HL-60 (cell line): ENCODE measurements around the gene GADD45G.

Experiments used
- DNase-seq, 2 experiments: peaks; one replicate each; pipeline ENCODE4 v3.0.0-alpha.2; 2010 to 2020; ENCODE audit warnings: low read depth in 1 of 2, low spot score in 1 of 2
- H3K27ac ChIP-seq: fragments of 250-450 bp; sonication (Bioruptor Pico); replicated peaks from 2 replicates; pipeline ENCODE4 v1.5.1; 2020; ENCODE audit warnings: mild to moderate bottlenecking, moderate library complexity
- H3K27me3 ChIP-seq: fragments of 250-450 bp; sonication (Bioruptor Pico); 2 replicates; pipeline ENCODE4 v1.5.1; 2021; ENCODE audit warnings: mild to moderate bottlenecking, moderate library complexity; ENCODE audit not compliant: insufficient read depth, poor library complexity, severe bottlenecking
- H3K4me3 ChIP-seq: replicated peaks from 2 replicates; pipeline ENCODE4 v1.5.1; 2011; ENCODE audit warnings: mild to moderate bottlenecking, control low read depth, low read length; ENCODE audit not compliant: insufficient read depth
- GABPA ChIP-seq: IDR thresholded peaks from 2 replicates; pipeline ENCODE4 v1.6.1; 2012; ENCODE audit warnings: low read depth
- POLR2AphosphoS5 ChIP-seq: IDR thresholded peaks from 2 replicates; pipeline ENCODE4 v1.6.1; 2012; ENCODE audit warnings: low read depth
- SPI1 ChIP-seq: IDR thresholded peaks from 2 replicates; pipeline ENCODE4 v1.6.1; 2012; ENCODE audit warnings: low read depth, mild to moderate bottlenecking, borderline replicate concordance
- TF ChIP-seq, protein P1 (sequence below): IDR thresholded peaks from 2 replicates; pipeline ENCODE4 v1.6.1; 2012; ENCODE audit warnings: low read depth; ENCODE audit not compliant: insufficient replicate concordance
- TF ChIP-seq, protein P2 (sequence below): IDR thresholded peaks from one replicate; pipeline ENCODE4 v1.5.1; 2011; ENCODE audit warnings: low read length, control low read depth, inconsistent platforms; ENCODE audit not compliant: insufficient read depth

GADD45G gene

GRCh38 chr9:89639367-89639795, 34.6 kb downstream of the GADD45G start:
- Histone ChIP-seq H3K27me3 (no peaks in the 10 kb centered on the region), H3K4me3 (no peak overlapping the region), H3K27ac (no peak overlapping the region)
- TF ChIP-seq, protein P1, sequence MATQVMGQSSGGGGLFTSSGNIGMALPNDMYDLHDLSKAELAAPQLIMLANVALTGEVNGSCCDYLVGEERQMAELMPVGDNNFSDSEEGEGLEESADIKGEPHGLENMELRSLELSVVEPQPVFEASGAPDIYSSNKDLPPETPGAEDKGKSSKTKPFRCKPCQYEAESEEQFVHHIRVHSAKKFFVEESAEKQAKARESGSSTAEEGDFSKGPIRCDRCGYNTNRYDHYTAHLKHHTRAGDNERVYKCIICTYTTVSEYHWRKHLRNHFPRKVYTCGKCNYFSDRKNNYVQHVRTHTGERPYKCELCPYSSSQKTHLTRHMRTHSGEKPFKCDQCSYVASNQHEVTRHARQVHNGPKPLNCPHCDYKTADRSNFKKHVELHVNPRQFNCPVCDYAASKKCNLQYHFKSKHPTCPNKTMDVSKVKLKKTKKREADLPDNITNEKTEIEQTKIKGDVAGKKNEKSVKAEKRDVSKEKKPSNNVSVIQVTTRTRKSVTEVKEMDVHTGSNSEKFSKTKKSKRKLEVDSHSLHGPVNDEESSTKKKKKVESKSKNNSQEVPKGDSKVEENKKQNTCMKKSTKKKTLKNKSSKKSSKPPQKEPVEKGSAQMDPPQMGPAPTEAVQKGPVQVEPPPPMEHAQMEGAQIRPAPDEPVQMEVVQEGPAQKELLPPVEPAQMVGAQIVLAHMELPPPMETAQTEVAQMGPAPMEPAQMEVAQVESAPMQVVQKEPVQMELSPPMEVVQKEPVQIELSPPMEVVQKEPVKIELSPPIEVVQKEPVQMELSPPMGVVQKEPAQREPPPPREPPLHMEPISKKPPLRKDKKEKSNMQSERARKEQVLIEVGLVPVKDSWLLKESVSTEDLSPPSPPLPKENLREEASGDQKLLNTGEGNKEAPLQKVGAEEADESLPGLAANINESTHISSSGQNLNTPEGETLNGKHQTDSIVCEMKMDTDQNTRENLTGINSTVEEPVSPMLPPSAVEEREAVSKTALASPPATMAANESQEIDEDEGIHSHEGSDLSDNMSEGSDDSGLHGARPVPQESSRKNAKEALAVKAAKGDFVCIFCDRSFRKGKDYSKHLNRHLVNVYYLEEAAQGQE = no peak
- TF ChIP-seq GABPA = no peak
- TF ChIP-seq, protein P2, sequence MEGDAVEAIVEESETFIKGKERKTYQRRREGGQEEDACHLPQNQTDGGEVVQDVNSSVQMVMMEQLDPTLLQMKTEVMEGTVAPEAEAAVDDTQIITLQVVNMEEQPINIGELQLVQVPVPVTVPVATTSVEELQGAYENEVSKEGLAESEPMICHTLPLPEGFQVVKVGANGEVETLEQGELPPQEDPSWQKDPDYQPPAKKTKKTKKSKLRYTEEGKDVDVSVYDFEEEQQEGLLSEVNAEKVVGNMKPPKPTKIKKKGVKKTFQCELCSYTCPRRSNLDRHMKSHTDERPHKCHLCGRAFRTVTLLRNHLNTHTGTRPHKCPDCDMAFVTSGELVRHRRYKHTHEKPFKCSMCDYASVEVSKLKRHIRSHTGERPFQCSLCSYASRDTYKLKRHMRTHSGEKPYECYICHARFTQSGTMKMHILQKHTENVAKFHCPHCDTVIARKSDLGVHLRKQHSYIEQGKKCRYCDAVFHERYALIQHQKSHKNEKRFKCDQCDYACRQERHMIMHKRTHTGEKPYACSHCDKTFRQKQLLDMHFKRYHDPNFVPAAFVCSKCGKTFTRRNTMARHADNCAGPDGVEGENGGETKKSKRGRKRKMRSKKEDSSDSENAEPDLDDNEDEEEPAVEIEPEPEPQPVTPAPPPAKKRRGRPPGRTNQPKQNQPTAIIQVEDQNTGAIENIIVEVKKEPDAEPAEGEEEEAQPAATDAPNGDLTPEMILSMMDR = no peak
- no peak for TF ChIP-seq POLR2AphosphoS5
- TF ChIP-seq SPI1 = no peak
- no peak for DNase-seq

DNA sequence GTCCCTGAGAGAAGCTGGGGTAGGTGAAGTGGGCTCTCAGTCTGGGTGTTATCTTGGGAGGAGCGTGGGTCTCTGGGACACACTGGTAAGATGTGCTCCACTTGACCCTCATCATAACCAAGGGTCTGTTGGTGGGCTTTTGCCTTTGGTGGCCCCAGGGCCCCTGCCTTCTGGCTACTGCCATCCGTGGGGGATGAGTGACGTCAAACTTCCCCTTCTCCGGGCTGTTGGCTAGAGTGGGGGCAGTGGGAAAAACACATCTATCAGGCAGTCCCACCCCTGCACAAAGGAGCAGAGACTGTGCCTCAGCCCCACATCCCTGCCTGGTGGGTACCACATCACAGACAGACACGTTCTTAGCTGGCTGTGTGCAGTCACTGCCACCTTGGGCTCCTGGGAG, 35.1 kb downstream of the GADD45G start:
- no peak for DNase-seq
- no peak overlapping the region for H3K27ac ChIP-seq
- H3K27me3 ChIP-seq = no peaks in the 10 kb centered on the region
- TF ChIP-seq, protein P2 = no peak
- TF ChIP-seq, protein P1 = no peak
- TF ChIP-seq SPI1 (no peak), POLR2AphosphoS5 (no peak)
- H3K4me3 ChIP-seq = no peak overlapping the region

DNA sequence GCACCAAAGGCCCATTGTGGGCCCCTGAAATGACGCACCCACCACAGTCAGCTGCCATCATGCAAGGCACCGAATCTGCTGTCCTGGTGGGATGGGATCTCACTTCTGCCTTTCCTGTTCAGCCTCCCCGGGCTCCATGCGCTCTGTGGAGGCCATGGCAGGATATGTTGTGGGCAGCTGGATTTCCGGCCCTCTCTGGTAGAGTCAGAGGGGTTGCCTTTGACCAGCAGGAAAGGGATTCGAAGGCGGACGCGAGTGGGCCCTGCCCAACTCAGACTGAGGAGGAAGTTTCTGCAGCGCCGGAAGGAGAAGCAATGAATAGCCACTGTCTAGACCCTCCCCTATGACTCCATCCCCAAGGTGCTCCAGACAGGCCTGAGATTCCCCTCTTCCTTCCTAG, 35.5 kb downstream of the GADD45G start:
- Histone ChIP-seq H3K27me3 (no peaks in the 10 kb centered on the region), H3K4me3 (no peak overlapping the region), H3K27ac (no peak overlapping the region)
- DNase-seq = no peak
- no peak for TF ChIP-seq GABPA
- TF ChIP-seq, protein P1 = no peak
- TF ChIP-seq POLR2AphosphoS5 = no peak
- TF ChIP-seq SPI1 = no peak

DNA sequence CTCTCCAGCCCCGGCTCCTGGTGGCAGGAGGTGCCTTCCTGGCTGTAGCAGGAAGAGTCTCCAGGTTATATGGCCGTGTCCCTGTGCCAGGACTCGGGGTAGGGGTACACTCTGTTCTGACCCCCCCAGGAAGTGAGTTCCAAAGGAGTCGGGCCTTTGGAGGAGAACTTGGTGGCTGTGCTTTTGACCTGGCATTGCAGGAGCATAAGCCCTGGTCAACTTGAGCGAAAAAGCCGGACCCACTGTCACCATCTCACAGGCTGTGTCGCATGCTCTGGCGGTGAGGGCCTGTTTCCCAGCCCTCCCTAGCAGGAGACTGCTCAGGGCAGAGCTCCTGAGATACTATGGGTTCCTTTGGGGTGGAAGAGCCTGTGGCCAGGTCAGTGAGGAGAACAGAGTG, 36.0 kb downstream of the GADD45G start:
- DNase-seq = no peak
- TF ChIP-seq, protein P1 = no peak
- TF ChIP-seq SPI1 (no peak), POLR2AphosphoS5 (no peak)
- H3K4me3 ChIP-seq = no peak overlapping the region
- no peaks in the 10 kb centered on the region for H3K27me3 ChIP-seq
- H3K27ac ChIP-seq = no peak overlapping the region
